Fibroblast of pulmonary artery (primary cell): ENCODE data around the gene ZNF234.
"Not testable (repeated sequence)": the region's sequence is repeated elsewhere in the genome, so short reads cannot be mapped to it uniquely, and the experiment has no call there.

Experiments used
- DNase-seq: peaks from one replicate; pipeline ENCODE4 v3.0.0-alpha.2; 2010; ENCODE audit warnings: low read depth
- H3K4me3 ChIP-seq: replicated peaks from 2 replicates; pipeline ENCODE4 v1.5.1; 2011; ENCODE audit warnings: low read depth, mild to moderate bottlenecking, control low read depth, low read length, moderate library complexity
- TF ChIP-seq, protein P1 (sequence below): IDR thresholded peaks from 2 replicates; pipeline ENCODE4 v1.5.1; 2011; ENCODE audit warnings: mild to moderate bottlenecking, control low read depth, low read length, inconsistent platforms; ENCODE audit errors: missing control alignments

Gene ZNF234

DNA sequence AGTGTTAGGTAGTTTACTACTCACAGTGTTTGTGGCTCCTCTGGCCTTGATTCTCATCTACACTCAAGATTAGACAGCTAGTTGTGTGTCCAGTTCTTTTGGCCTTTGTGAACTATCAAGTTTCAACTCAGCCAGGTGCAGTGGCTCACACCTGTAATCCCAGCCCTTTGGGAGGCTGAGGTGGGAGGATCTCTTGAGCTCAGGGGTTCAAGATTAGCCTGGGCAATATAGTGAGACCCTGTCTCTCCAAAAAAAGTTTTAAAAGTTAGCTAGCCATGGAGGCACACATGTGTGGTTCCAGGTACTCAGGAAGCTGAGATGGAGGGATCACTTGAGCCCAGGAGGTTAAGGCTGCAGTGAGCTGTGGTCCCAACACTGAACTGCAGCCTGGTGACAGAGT lies 39.6 kb downstream of the ZNF234 start:
- no peak overlapping the region for H3K4me3 ChIP-seq
- no peak for DNase-seq
- TF ChIP-seq, protein P1, sequence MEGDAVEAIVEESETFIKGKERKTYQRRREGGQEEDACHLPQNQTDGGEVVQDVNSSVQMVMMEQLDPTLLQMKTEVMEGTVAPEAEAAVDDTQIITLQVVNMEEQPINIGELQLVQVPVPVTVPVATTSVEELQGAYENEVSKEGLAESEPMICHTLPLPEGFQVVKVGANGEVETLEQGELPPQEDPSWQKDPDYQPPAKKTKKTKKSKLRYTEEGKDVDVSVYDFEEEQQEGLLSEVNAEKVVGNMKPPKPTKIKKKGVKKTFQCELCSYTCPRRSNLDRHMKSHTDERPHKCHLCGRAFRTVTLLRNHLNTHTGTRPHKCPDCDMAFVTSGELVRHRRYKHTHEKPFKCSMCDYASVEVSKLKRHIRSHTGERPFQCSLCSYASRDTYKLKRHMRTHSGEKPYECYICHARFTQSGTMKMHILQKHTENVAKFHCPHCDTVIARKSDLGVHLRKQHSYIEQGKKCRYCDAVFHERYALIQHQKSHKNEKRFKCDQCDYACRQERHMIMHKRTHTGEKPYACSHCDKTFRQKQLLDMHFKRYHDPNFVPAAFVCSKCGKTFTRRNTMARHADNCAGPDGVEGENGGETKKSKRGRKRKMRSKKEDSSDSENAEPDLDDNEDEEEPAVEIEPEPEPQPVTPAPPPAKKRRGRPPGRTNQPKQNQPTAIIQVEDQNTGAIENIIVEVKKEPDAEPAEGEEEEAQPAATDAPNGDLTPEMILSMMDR: no peak

DNA sequence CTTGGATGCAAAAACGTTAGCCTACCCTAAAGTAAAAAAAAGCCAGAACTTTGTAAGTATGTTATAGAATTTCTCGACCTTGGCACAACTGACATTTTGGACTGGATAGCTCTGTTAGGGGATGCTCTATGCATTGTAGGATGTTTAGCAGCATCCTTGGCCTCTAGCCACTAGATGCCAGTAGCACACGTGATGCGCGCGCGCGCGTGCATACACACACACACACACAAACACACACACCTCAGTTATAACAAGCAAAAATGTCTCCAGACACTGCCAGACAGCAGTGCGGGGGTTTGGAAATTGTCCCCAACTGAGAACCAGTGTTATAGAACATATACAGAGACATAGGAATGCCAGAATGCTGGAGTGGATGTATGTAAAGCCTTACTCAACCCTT lies 40.8 kb downstream of the ZNF234 start:
- no peak for DNase-seq
- H3K4me3 ChIP-seq: no peak overlapping the region
- TF ChIP-seq, protein P1: no peak

DNA sequence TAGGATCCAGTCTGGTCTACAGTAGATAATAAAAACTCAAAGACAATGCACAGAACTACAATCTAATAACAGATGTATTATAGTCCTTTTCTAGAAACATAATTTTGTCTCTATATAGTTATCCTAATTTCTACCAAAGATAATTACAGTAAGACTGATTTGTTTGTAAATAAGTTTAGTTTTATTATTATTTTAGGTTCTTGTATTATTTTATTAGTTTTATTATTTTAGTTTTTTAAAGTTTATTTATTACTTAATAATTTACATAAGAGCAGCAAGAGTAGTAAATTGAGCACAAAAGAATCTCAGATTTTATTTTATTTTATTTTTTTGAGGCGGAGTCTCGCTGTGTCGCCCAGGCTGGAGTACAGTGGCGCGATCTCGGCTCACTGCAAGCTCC lies 48.7 kb downstream of the ZNF234 start:
- DNase-seq: no peak
- no peak overlapping the region for H3K4me3 ChIP-seq
- TF ChIP-seq, protein P1: no peak

DNA sequence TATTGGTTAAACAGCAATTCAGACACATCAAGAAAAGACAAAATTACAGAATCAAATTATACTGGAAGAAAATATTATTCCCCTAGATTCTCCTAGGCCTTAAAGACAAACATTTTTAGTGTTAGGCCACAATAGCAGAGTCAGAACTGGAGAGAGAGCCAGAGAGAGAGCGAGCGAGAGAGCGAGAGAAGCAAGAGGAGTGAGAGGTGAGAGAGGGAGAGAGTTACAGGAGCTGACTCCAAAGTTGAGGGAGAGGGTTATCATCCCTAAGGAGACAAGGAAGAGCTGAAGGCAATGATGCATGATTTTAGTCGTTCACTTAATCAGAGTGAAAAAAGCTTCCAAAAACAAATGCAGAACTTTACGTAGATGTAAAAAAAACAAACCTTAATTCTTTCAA lies 50.8 kb downstream of the ZNF234 start:
- no peak for DNase-seq
- TF ChIP-seq, protein P1: no peak
- H3K4me3 ChIP-seq: no peak overlapping the region

DNA sequence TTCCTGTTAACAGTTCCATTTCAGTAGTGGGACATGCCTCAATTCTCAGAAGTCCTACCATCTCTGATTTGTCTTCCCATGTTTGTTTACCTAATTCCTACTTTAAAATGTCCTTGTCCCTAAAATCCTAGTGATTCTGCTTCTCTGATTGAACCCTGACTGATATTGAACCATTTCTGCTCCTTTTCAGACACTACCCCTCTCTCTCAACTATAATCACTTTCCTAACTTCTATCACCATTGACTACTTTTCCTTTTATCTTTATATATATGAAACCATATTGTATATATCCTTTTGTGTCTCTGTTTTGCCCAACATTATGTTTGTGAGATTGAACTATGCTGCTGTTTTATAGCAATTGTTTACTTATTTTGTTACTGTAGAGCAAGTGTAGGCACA lies 55.4 kb downstream of the ZNF234 start:
- TF ChIP-seq, protein P1: no peak
- no peak for DNase-seq

DNA sequence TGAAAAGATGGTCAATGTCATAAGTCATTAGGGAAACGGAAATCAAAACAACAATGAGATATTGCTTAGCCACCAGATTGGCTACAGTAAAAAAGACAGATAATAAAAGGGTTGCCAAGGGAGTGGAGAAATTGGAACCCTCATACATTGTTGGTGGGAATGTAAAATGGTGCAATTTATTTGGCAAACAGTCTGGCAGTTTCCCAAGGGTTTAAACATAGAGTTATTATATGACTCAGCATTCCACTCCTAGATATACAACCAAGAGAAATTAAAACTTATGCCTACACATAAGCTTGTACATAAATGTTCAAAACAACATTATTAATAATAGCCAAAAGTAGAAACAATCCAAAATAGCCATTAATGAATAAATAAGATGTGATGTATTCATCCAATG lies 61.1 kb downstream of the ZNF234 start:
- TF ChIP-seq, protein P1: no peak
- DNase-seq: peak; percentile 85
- no peak overlapping the region for H3K4me3 ChIP-seq

More for the DNA sequence above, 55.4 kb downstream of the ZNF234 start:
- no peak overlapping the region for H3K4me3 ChIP-seq

DNA sequence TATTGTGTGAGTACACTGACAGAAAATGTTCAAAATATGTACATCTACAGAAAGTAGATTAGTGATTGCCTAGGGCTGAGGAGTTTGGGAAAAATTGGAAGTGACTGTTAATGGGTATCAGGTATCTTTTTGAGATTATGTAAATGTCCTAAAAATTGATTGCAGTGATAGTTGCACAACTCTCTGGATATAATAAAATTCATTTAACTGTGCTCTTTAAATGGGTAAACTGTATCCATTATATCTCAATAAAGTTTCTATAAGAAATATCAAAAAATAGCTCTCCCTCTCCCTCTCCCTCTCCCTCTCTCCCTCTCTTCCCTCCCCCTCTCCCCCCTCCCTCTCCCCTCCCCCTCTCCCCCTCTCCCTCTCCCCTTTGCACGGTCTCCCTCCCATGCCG lies 61.6 kb downstream of the ZNF234 start:
- DNase-seq: no peak
- no peak overlapping the region for H3K4me3 ChIP-seq
- TF ChIP-seq, protein P1: no peak

DNA sequence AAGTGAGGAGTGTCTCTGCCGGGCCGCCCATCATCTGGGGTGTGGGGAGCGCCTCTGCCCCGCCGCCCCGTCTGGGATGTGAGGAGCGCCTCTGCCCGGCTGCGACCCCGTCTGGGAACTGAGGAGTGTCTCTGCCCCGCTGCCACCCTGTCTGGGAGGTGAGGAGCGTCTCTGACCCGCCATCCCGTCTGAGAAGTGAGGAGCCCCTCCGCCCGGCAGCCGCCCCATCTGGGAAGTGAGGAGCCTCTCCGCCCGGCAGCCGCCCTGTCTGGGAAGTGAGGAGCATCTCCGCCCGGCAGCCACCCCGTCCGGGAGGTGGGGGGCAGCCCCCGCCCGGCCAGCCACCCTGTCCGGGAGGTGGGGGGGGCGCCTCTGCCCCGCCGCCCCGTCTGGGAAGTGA lies 62.5 kb downstream of the ZNF234 start:
- H3K4me3 ChIP-seq, DNase-seq: not testable (repeated sequence)
